Memory B cell (primary cell): ENCODE measurements around the gene WDFY3.
"Not testable (repeated sequence)": the region's sequence is repeated elsewhere in the genome, so short reads cannot be mapped to it uniquely, and the experiment has no call there.

Experiments
- ATAC-seq: fragments of 150-1000 bp; cut with Tn5 transposase; 2 replicates; pipeline ENCODE4 v1.10.0; 2021; ENCODE audit warnings: low read depth, mild to moderate bottlenecking, moderate library complexity
- DNase-seq, 2 donors: peaks; one replicate each; pipeline ENCODE4 v3.0.0; 2022; ENCODE audit warnings: low spot score in 2 of 2
- H3K27ac Mint-ChIP-seq: one replicate; pipeline ENCODE4 v1.8.0; 2022; ENCODE audit warnings: mild to moderate bottlenecking, moderate library complexity, mixed read lengths
- H3K27me3 Mint-ChIP-seq: one replicate; pipeline ENCODE4 v1.8.0; 2022; ENCODE audit warnings: mixed read lengths
- H3K36me3 Mint-ChIP-seq: one replicate; pipeline ENCODE4 v1.8.0; 2022; ENCODE audit warnings: mild to moderate bottlenecking, mixed read lengths
- H3K4me1 Mint-ChIP-seq: one replicate; pipeline ENCODE4 v1.8.0; 2022; ENCODE audit warnings: mixed read lengths
- H3K4me3 Mint-ChIP-seq: one replicate; pipeline ENCODE4 v1.8.0; 2022; ENCODE audit warnings: mild to moderate bottlenecking, moderate library complexity, mixed read lengths
- H3K9me3 Mint-ChIP-seq: one replicate; pipeline ENCODE4 v1.8.0; 2022; ENCODE audit warnings: mixed read lengths

WDFY3 gene

DNA sequence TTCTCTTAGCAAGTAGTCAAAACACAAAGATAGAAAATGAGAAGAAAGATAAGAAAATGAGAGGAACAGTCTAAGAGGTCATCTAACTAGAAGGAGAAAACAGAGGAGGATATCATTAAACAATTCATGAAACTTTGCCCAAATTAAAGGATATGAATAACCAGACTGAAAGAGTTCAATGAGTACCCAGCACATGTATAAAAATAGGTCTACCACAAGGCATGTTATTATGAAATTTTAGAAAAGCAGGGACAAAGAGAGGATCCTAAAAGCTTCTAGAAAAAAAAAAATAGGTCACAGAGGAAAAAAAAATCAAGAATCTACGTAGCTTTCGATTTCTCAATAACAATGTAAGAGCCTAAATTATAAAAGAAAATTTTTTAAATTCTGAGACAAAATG, 118.5 kb downstream of the WDFY3 start:
- DNase-seq (no peak), ATAC-seq (no peak)
- Mint-ChIP-seq H3K27ac (no peak overlapping the region), H3K4me1 (no peaks in the 10 kb centered on the region), H3K36me3 (no peaks in the 10 kb centered on the region), H3K4me3 (no peak overlapping the region), H3K9me3 (no peaks in the 10 kb centered on the region), H3K27me3 (no peaks in the 10 kb centered on the region)

DNA sequence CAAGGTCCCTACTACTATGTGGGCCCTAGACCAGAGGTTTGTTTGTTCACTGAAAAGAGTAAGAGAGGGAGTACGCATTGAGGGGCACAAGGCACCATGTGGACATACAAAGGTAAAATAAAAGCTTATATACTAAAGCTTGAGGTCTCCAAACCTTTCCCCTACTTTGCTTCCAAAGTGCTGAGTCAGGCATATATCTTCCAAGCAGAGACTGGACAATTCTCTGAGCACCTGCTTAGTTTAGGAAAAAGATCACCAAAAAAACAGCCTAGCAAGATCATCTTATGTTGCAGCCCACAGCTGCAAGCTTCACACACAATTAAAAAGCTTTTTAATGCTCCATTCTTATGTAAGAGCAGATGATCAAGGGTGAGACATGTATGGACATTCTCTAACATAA, 119.5 kb downstream of the WDFY3 start:
- no peaks in the 10 kb centered on the region for H3K27me3 Mint-ChIP-seq
- no peaks in the 10 kb centered on the region for H3K9me3 Mint-ChIP-seq
- H3K4me3 Mint-ChIP-seq = no peak overlapping the region
- no peaks in the 10 kb centered on the region for H3K36me3 Mint-ChIP-seq
- no peak overlapping the region for H3K27ac Mint-ChIP-seq
- ATAC-seq = no peak
- DNase-seq = no peak
- H3K4me1 Mint-ChIP-seq = no peaks in the 10 kb centered on the region

DNA sequence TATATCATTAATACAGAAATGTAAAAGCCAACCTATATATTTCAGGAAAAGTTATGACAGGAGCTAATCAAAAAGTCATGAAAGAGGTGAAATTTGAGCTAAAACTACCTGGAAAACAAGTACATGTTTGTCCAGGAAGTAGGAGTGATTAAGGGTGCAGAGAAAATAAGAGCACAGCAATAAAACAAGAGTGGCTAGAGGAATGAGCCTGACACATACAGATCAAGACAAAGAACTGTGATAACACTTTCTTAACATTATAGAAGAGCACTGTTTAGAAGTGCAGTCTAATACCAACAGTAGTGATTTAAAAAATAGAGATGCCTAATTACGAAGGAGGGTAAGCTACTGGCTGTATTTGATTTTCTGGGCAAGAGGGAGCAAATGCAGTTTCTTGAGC, 125.1 kb downstream of the WDFY3 start:
- H3K4me1 Mint-ChIP-seq = no peaks in the 10 kb centered on the region
- no peak overlapping the region for H3K4me3 Mint-ChIP-seq
- no peak overlapping the region for H3K27ac Mint-ChIP-seq
- H3K27me3 Mint-ChIP-seq = no peaks in the 10 kb centered on the region
- H3K36me3 Mint-ChIP-seq = no peaks in the 10 kb centered on the region
- no peaks in the 10 kb centered on the region for H3K9me3 Mint-ChIP-seq
- DNase-seq (no peak), ATAC-seq (no peak)

DNA sequence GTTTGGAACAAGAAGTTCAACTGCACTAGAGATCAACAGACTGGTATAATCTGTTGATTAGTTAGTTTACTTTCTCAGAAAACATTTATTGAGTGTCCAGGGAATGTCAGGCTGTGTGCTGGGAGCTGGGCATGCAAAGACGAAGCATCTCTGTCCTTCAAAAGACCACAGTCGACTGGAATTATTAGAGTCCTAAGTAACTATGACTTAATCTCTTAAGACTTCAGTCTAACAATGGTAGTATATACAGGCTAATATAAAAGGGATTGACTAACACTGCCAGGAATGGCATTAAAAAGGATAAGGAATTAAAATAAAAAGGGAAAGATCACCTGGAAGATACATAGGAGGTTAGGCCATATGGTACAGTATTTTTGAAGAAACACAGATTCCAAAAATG, 128.7 kb downstream of the WDFY3 start:
- no peak overlapping the region for H3K4me3 Mint-ChIP-seq
- H3K36me3 Mint-ChIP-seq = no peaks in the 10 kb centered on the region
- H3K9me3 Mint-ChIP-seq = no peaks in the 10 kb centered on the region
- DNase-seq = no peak
- ATAC-seq = no peak
- no peaks in the 10 kb centered on the region for H3K4me1 Mint-ChIP-seq
- no peak overlapping the region for H3K27ac Mint-ChIP-seq
- H3K27me3 Mint-ChIP-seq = no peaks in the 10 kb centered on the region

GRCh38 chr4:84829633-84830032, 136.9 kb downstream of the WDFY3 start:
- not testable (repeated sequence) for H3K27me3 Mint-ChIP-seq, H3K27ac Mint-ChIP-seq, ATAC-seq, H3K36me3 Mint-ChIP-seq, H3K4me1 Mint-ChIP-seq, H3K9me3 Mint-ChIP-seq, H3K4me3 Mint-ChIP-seq, DNase-seq

DNA sequence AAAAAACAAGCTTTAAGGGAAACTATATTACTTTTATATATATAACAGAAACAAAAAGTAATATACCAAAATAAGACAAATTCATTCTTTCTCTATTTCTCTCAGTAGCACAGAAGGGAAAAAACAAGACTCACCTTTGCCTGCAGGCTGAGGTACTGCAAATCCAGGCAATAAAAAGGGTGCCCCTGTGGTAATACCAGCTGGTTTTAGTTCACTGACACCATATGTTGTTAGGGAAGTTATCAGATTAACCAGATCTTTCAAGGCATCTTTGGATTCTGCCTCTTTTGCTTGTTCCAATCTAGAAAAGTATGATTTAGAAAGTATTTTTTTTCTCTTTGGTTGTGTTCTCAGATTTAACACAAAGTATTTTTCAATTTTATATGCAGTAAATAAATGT, 139.8 kb downstream of the WDFY3 start:
- no peak overlapping the region for H3K4me3 Mint-ChIP-seq
- H3K9me3 Mint-ChIP-seq = no peaks in the 10 kb centered on the region
- no peak for ATAC-seq
- H3K4me1 Mint-ChIP-seq = no peaks in the 10 kb centered on the region
- H3K27me3 Mint-ChIP-seq = peaks cover 2% of the 10 kb centered on the region
- H3K27ac Mint-ChIP-seq = no peak overlapping the region
- no peak for DNase-seq
- no peaks in the 10 kb centered on the region for H3K36me3 Mint-ChIP-seq

DNA sequence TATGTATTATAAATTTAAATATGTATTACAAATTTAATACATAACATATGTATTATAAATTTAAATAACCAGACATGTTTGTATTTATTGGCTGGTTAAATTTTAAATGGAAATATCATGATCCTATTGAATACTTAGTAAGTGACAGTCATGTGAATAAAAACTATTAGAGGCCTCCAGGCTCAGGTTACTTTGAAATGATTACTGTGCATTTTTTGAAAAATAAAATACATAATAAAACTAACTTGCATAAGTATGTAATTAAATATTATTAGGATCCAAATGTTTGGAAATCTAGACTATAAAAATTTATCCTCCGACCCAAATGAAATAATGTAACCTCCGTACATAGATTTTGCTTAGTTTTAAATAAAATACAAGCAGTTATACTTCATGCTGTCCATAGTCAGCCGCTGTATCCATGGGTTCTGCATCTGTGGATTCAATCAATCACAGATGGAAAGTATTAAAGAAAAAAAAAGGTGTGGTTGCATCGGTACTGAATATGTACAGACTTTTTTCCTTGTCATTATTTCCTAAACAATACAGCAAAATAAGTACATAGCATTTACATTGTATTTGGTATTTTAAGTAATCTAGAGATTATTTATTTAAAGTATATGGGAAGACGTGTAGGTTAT, 140.7 kb downstream of the WDFY3 start:
- DNase-seq (no peak), ATAC-seq (no peak)
- Mint-ChIP-seq H3K27me3 (peaks cover 2% of the 10 kb centered on the region), H3K36me3 (no peaks in the 10 kb centered on the region), H3K27ac (no peak overlapping the region), H3K4me1 (no peaks in the 10 kb centered on the region), H3K9me3 (no peaks in the 10 kb centered on the region), H3K4me3 (no peak overlapping the region)

GRCh38 chr4:84821064-84821463, 145.4 kb downstream of the WDFY3 start:
- H3K36me3 Mint-ChIP-seq = no peaks in the 10 kb centered on the region
- DNase-seq = no peak

GRCh38 chr4:84814094-84814750, 152.3 kb downstream of the WDFY3 start:
- Mint-ChIP-seq H3K27ac (no peak overlapping the region), H3K27me3 (peaks cover 3% of the 10 kb centered on the region), H3K4me3 (no peak overlapping the region), H3K4me1 (no peaks in the 10 kb centered on the region), H3K36me3 (no peaks in the 10 kb centered on the region), H3K9me3 (peaks cover 2% of the 10 kb centered on the region)
- ATAC-seq (no peak), DNase-seq (no peak)

More at GRCh38 chr4:84821064-84821463, 145.4 kb downstream of the WDFY3 start:
- Mint-ChIP-seq H3K4me1 (no peaks in the 10 kb centered on the region), H3K27ac (no peak overlapping the region), H3K27me3 (peaks cover 2% of the 10 kb centered on the region), H3K9me3 (no peaks in the 10 kb centered on the region), H3K4me3 (no peak overlapping the region)
- no peak for ATAC-seq

GRCh38 chr4:84809946-84810345, 156.5 kb downstream of the WDFY3 start:
- Mint-ChIP-seq H3K4me1 (no peaks in the 10 kb centered on the region), H3K27me3 (peaks cover 2% of the 10 kb centered on the region), H3K9me3 (peaks cover 2% of the 10 kb centered on the region), H3K36me3 (no peaks in the 10 kb centered on the region), H3K4me3 (no peak overlapping the region), H3K27ac (no peak overlapping the region)
- DNase-seq (no peak), ATAC-seq (no peak)

GRCh38 chr4:84808332-84808731, 158.2 kb downstream of the WDFY3 start:
- Mint-ChIP-seq H3K4me1 (no peaks in the 10 kb centered on the region), H3K9me3 (no peaks in the 10 kb centered on the region), H3K27me3 (no peaks in the 10 kb centered on the region), H3K4me3 (no peak overlapping the region), H3K27ac (no peak overlapping the region), H3K36me3 (no peaks in the 10 kb centered on the region)
- ATAC-seq = no peak
- DNase-seq = no peak

DNA sequence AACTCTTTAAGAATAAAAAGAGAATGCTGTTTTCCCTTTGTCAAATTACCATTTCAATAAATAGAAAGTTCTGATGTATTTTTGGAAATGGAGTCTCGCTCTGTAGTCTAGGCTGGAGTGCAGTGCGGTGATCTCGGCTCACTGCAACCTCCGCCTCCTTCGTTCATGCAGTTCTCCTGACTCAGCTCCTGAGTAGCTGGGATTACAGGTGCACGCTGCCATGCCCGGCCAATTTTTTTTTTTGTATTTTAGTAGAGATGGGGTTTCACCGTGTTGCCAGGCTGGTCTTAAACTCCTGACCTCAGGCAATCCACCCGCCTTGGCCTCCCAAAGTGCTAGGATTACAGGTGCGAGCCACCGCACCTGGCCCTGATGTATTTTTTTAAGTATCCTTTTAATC, 159.9 kb downstream of the WDFY3 start:
- not testable (repeated sequence) for H3K4me3 Mint-ChIP-seq, DNase-seq

GRCh38 chr4:84804136-84804535, 162.4 kb downstream of the WDFY3 start:
- no peak overlapping the region for H3K4me3 Mint-ChIP-seq
- H3K4me1 Mint-ChIP-seq = no peaks in the 10 kb centered on the region
- no peaks in the 10 kb centered on the region for H3K27me3 Mint-ChIP-seq
- DNase-seq = no peak
- no peak for ATAC-seq
- no peak overlapping the region for H3K27ac Mint-ChIP-seq
- no peaks in the 10 kb centered on the region for H3K36me3 Mint-ChIP-seq
- no peaks in the 10 kb centered on the region for H3K9me3 Mint-ChIP-seq

More for the DNA sequence above, 159.9 kb downstream of the WDFY3 start:
- not testable (repeated sequence) for H3K27ac Mint-ChIP-seq, H3K4me1 Mint-ChIP-seq, H3K9me3 Mint-ChIP-seq, H3K27me3 Mint-ChIP-seq, H3K36me3 Mint-ChIP-seq, ATAC-seq

- no peak overlapping the region for H3K4me3 Mint-ChIP-seq
Measured at GRCh38 chr4:84803720-84804119, 162.8 kb downstream of the WDFY3 start.

DNA sequence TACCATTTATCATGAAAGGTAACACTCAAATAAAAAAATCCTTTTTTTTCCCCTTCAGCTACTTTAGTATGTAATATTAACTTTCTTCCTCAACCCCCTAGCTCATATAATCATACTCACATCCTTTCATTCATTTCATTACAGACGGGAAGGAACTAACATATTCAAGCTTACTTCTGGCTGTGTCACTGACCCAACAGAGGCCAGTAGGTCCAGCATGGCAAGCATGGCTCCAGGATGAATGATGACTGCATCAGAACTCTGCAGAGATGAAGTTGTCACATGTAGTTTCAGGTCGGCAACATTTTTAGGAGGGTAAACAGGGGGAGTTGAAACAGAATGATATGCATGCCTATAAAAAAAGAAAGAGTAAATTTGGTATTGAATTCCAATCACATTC, 163.4 kb downstream of the WDFY3 start:
- DNase-seq = no peak
- Mint-ChIP-seq H3K9me3 (no peaks in the 10 kb centered on the region), H3K4me3 (no peak overlapping the region), H3K4me1 (no peaks in the 10 kb centered on the region), H3K27ac (no peak overlapping the region), H3K27me3 (no peaks in the 10 kb centered on the region), H3K36me3 (no peaks in the 10 kb centered on the region)
- ATAC-seq = no peak

More at GRCh38 chr4:84803720-84804119, 162.8 kb downstream of the WDFY3 start:
- Mint-ChIP-seq H3K36me3 (no peaks in the 10 kb centered on the region), H3K4me1 (no peaks in the 10 kb centered on the region), H3K9me3 (no peaks in the 10 kb centered on the region), H3K27me3 (no peaks in the 10 kb centered on the region), H3K27ac (no peak overlapping the region)
- no peak for ATAC-seq
- no peak for DNase-seq
